ENCODE data around the gene ANKEF1.

GRCh38 chr20:10064611-10065010 lies 29.8 kb downstream of the ANKEF1 start:
- no peak for TF ChIP-seq CTCF (IDR thresholded peaks at IDR 0.05)
- TF ChIP-seq ZFX (IDR thresholded peaks at IDR 0.05; ENCODE audit: borderline replicate concordance): no peak

Data from 22Rv1 (cell line).